Body of pancreas (tissue), 4 donors: ENCODE measurements around the gene DYNLT5.

Experiments used
- CTCF ChIP-seq, 7 experiments: fragments of 450-650 bp in 4 of 7; fragments of 200-600 bp in 3 of 7; sonication (generic) in 3 of 7; IDR thresholded peaks; one replicate each; pipeline ENCODE4 v1.5.1; 2016 to 2019; ENCODE audit warnings: antibody characterized with exemption in 7 of 7
- POLR2A ChIP-seq, 3 donors: fragments of 450-650 bp; IDR thresholded peaks; one replicate each; pipeline ENCODE4 v1.6.1; 2016; ENCODE audit warnings: antibody characterized with exemption in 3 of 3, mild to moderate bottlenecking in 2 of 3

- TF ChIP-seq POLR2A (IDR thresholded peaks at IDR 0.05) (no peak), CTCF (IDR thresholded peaks at IDR 0.05) (no peak)
These were observed 22.7 kb upstream of the DYNLT5 start for GRCh38 chr1:66729523-66729922.
